Mucosa of gallbladder (tissue), 1 donor: ENCODE data around the gene ANKH. TPM values are rescaled to one million over a fixed set of nuclear protein-coding genes. Genes with fewer than 3 reads are reported as not detected.
"Not testable (repeated sequence)": the region's sequence is repeated elsewhere in the genome, so short reads cannot be mapped to it uniquely, and the experiment has no call there.

Experiments used
- DNase-seq: peaks from one replicate; pipeline ENCODE4 v3.0.0-alpha.2; 2020; ENCODE audit warnings: low spot score
- total RNA-seq: library from RNA; stranded (reverse); gene quantifications from one replicate; pipeline ENCODE4 v1.2.1, GENCODE V29; 2021
- donor health status: DM: no; HTN: no; CAD: no.

Gene ANKH
- total RNA-seq, 1 donor from 2014 or later = 73.7 TPM

DNA sequence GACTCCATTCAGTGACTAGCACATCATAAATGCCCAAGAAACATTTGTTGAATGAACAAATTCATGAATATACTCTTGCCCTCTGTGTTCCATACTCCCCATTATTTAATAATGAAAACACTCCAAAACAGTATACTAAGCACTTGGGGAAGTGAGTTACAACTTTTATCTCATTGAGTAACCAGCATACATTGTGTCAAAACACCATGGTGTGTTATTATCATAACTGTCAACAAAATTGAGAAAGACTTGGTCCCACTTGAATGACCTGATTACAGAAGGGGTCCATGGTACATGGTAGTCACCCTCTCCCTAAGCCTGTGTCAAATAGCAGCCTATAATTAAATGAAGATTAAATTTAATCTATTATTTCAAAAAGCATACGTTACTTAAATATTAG, 16.2 kb downstream of the ANKH start:
- no peak for DNase-seq

- no peak for DNase-seq
Measured at GRCh38 chr5:14854799-14855198, 16.8 kb downstream of the ANKH start.

GRCh38 chr5:14853685-14854084, 17.9 kb downstream of the ANKH start:
- DNase-seq = no peak

- no peak for DNase-seq
Measured at GRCh38 chr5:14852779-14853178, 18.8 kb downstream of the ANKH start.

- no peak for DNase-seq
Measured at GRCh38 chr5:14851999-14852526, 19.5 kb downstream of the ANKH start.

DNA sequence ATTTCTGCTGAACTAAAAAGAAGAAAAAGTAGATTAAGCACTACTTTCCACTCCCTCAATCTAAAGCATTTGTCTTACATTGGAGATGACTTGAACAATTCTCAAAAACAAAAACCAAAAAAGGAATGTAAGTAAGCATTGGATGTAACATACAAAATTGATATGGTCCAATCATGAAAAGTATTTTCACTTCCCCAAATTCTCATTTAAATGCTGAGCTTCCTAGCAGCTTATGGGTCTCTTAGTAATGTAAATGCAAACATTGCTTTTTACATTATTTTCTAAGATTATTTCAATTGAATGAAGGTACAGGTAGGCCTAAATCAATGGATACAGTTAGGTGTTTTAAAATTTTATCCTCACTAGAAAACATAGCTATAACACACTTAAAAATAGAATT, 20.0 kb downstream of the ANKH start:
- no peak for DNase-seq

GRCh38 chr5:14851050-14851419, 20.5 kb downstream of the ANKH start:
- no peak for DNase-seq

DNA sequence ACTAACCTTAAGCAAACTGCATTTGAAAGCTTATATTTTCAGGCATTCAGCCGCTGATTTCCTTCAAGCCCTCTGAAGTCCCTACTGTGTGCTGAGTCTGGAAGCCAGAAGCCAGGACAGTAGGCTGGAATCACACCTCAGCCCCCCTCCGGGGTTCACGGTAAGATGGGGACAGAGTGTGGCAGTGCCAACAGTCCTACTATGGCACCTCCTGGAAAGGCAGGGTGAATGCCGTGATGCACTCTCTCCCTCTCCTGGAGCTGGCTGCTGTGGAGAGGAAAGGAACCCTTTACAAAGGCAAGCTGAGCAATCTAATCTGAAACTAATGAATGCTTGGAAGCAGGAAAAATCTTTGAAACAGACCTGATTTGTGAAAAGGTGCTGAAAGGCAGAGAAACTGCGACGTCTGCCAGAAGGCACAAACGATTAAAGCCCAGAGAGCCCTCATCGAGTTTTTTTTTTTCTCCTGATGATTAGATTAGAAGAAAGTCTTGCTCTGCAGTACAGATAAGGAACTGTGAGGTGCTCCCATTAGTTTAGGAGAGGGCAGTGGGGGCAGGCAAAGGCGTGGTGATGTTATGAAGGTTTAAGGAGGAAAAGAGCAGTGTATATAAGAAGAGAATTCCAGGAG, 21.0 kb downstream of the ANKH start:
- DNase-seq = no peak

DNA sequence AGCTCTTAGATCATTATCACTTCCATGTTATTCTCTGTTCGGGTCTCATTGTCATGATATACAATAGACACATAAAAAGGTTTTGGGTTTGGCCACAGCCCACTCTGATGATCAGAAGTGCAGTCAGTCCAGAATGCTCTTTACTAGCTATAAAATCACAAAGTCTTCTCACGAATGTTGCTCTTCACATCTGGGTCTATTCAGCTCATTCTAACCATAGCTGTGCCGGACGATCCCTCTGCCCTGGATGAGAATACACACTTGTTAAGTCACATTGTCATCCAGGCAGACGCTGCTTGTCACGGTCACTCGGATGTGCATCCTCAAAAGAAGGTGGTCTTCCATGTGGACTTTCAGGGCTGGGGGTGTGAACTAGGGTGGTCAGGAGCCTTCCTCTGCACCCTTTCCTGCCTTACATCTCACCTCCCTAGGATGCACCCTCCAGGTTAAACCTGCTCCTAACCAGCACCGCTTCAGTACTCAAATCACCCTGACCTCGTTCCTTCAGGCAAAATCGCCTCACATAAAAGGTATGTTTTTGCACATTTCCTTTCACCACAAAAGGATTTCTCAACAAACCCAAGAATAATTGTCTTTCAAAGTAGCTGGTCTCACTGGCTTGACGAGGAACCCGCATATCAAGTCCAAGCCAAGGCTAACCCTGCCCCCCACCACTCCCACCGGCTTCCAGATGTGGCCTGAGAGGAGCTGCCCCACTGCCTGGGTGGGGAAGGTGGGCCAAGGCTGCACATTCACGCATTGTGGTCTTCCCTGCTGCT, 21.9 kb downstream of the ANKH start:
- no peak for DNase-seq

GRCh38 chr5:14848942-14849341, 22.6 kb downstream of the ANKH start:
- DNase-seq = not testable (repeated sequence)

DNA sequence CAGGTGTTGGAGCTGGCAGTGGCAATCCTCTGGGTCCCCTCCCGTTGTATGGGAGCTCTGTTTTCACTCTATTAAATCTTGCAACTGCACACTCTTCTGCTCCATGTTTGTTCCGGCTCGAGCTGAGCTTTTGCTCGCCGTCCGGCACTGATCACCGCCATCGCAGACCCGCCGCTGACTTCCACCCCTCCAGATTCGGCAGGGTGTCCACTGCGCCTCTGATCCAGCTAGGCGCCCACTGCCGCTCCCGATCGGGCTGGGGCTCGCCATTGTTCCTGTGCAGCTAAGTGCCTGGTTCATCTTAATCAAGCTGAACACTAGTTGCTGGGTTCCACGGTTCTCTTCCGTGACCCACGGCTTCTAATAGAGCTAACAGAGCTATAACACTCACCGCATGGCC, 23.2 kb downstream of the ANKH start:
- DNase-seq = no peak

- no peak for DNase-seq
Measured at GRCh38 chr5:14847471-14847870, 24.1 kb downstream of the ANKH start.

GRCh38 chr5:14842117-14842516, 29.5 kb downstream of the ANKH start:
- DNase-seq = no peak

GRCh38 chr5:14840624-14841023, 31.0 kb downstream of the ANKH start:
- DNase-seq = no peak

- no peak for DNase-seq
Measured at GRCh38 chr5:14838396-14839319, 32.9 kb downstream of the ANKH start.

GRCh38 chr5:14837423-14838122, 34.0 kb downstream of the ANKH start:
- DNase-seq = not testable (repeated sequence)

GRCh38 chr5:14834584-14835550, 36.7 kb downstream of the ANKH start:
- no peak for DNase-seq

GRCh38 chr5:14834062-14834461, 37.5 kb downstream of the ANKH start:
- DNase-seq = no peak

GRCh38 chr5:14831006-14831338, 40.6 kb downstream of the ANKH start:
- DNase-seq = no peak

- DNase-seq = no peak
Measured at GRCh38 chr5:14830210-14831005, 41.2 kb downstream of the ANKH start.
